Activated CD4-positive, alpha-beta memory T cell treated with anti-CD3 and anti-CD28 coated beads, Interleukin-2, amount 10 ng/mL, durations not matched to agents 7 days and 5 days (primary cell): ENCODE results near the gene TARM1. TPM values are rescaled to one million over a fixed set of nuclear protein-coding genes. Genes with fewer than 3 reads are reported as not detected.
"Not testable (repeated sequence)": the region's sequence is repeated elsewhere in the genome, so short reads cannot be mapped to it uniquely, and the experiment has no call there.

Experiments used
- CTCF ChIA-PET: fragments of 350-600 bp; sonication (Branson Sonifier 250); formaldehyde crosslinking; loops from one replicate; lab custom pipeline; 2021; ENCODE audit warnings: antibody characterized with exemption, inconsistent platforms; lab: Charles Lee
- POLR2A ChIA-PET: fragments of 350-600 bp; sonication (Branson Sonifier 250); formaldehyde crosslinking; loops from one replicate; lab custom pipeline; 2021; ENCODE audit warnings: antibody characterized with exemption; lab: Charles Lee
- DNase-seq: peaks from one replicate; pipeline ENCODE4 v3.0.0-alpha.2; 2020
- H3K27ac Mint-ChIP-seq: one replicate; pipeline ENCODE4 v1.8.0; 2021; ENCODE audit warnings: mild to moderate bottlenecking, mixed read lengths
- H3K27me3 Mint-ChIP-seq: one replicate; pipeline ENCODE4 v1.8.0; 2021; ENCODE audit warnings: mixed read lengths
- H3K36me3 Mint-ChIP-seq: one replicate; pipeline ENCODE4 v1.8.0; 2021; ENCODE audit warnings: low read depth, mixed read lengths
- H3K4me1 Mint-ChIP-seq: one replicate; pipeline ENCODE4 v1.8.0; 2021; ENCODE audit warnings: mixed read lengths
- H3K4me3 Mint-ChIP-seq: one replicate; pipeline ENCODE4 v1.8.0; 2021; ENCODE audit warnings: mild to moderate bottlenecking, mixed read lengths
- H3K9me3 Mint-ChIP-seq: one replicate; pipeline ENCODE4 v1.8.0; 2021; ENCODE audit warnings: mixed read lengths
- total RNA-seq, 2 experiments: library from RNA; stranded (reverse); gene quantifications; one replicate each; pipeline ENCODE4 v1.2.3, GENCODE V29; 2021

The TARM1 gene
- total RNA-seq, 2 experiments from 2014 or later: not detected

DNA sequence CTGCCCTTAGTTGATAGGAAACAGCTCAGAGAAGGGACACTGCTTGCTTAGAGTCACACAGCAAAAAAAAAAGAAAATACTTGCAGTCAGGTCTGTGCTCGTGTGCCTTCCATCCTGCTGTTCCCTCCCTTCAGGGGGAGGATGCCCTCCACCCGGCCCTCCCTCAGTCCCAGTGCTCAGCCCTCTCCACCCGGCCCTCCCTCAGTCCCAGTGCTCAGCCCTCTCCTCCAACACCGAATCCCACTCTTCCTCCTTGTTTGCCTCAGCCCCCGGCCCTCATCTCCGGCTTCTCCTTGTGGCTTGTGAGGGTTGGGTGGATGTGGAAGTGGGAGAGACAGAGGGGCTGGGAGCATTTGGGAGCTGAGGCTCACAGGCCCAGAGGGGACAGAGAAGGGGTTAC lies 28.5 kb upstream of the TARM1 start:
- POLR2A ChIA-PET: interaction anchor here (1.7 kb wide), 1 partner anchor 91 kb away, joined by 4 read pairs; the partner anchor contains the start of gene RPS9
- Mint-ChIP-seq H3K4me3 (no peak overlapping the region), H3K36me3 (peaks cover 65% of the 10 kb centered on the region), H3K4me1 (peaks cover 27% of the 10 kb centered on the region), H3K27ac (no peak overlapping the region), H3K9me3 (no peaks in the 10 kb centered on the region), H3K27me3 (no peaks in the 10 kb centered on the region)
- CTCF ChIA-PET: no interaction called here
- DNase-seq: no peak

DNA sequence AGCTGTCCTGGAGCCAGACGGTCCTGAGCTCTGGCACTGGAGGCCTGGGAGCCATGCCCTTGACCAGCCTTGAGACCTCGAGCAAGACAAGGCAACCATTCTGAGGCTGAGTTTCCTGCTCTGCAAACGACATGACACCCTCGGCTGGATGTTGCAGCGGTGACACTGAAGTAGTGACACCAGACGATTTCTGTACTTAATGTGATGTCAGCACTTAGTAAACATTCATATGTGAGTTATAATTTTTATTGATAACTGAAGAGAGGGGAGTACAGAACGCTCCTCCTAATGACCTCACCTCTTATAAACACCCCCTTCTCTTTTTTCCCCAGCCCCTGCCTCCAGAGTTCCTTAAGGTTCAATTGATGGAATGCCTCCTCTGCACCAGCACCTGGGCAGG lies 27.3 kb upstream of the TARM1 start:
- Mint-ChIP-seq H3K4me3 (no peak overlapping the region), H3K4me1 (peaks cover 25% of the 10 kb centered on the region), H3K27ac (no peak overlapping the region), H3K27me3 (no peaks in the 10 kb centered on the region), H3K9me3 (no peaks in the 10 kb centered on the region), H3K36me3 (peaks cover 56% of the 10 kb centered on the region)
- ChIA-PET POLR2A (interaction anchor here (1.7 kb wide), 1 partner anchor 93 kb away, joined by 4 read pairs; the partner anchor contains the start of gene RPS9), CTCF (no interaction called here)
- DNase-seq: no peak

GRCh38 chr19:54107876-54108490 lies 26.8 kb upstream of the TARM1 start:
- no peak for DNase-seq
- H3K27ac Mint-ChIP-seq: no peak overlapping the region
- H3K4me1 Mint-ChIP-seq: peaks cover 27% of the 10 kb centered on the region
- no peaks in the 10 kb centered on the region for H3K9me3 Mint-ChIP-seq
- no peak overlapping the region for H3K4me3 Mint-ChIP-seq
- H3K27me3 Mint-ChIP-seq: no peaks in the 10 kb centered on the region
- ChIA-PET CTCF (no interaction called here), POLR2A (interaction anchor here (1.7 kb wide), 1 partner anchor 93 kb away, joined by 4 read pairs; the partner anchor contains the start of gene RPS9)
- H3K36me3 Mint-ChIP-seq: peaks cover 51% of the 10 kb centered on the region

- Mint-ChIP-seq H3K27ac (no peak overlapping the region), H3K27me3 (no peaks in the 10 kb centered on the region), H3K36me3 (peaks cover 50% of the 10 kb centered on the region), H3K4me1 (peaks cover 34% of the 10 kb centered on the region), H3K9me3 (no peaks in the 10 kb centered on the region), H3K4me3 (no peak overlapping the region)
- POLR2A ChIA-PET: interaction anchor here (1.0 kb wide), 1 partner anchor 8 kb away, joined by 4 read pairs; the partner anchor contains the start of genes PRPF31 and TFPT
- CTCF ChIA-PET: no interaction called here
- no peak for DNase-seq
Observed at GRCh38 chr19:54106716-54107115, 25.6 kb upstream of the TARM1 start.

DNA sequence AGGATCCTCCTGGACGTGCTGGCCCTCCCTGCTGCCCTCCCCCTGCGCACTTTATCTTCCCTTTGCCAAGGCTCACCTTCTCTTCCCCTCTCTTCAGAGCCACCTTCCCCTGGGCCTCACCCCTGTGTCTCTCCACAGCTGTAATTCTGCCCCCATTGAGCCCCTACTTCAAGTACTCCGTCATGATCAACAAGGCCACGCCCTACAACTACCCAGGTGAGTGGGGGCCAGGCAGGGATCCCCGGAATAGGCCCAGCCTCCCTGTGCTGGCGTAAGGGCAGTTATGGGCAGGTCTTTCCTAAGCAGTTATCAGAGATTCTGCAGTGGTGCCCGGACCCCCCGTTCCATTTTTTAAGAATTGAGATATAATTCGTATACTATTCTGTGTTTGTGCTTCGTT lies 24.6 kb upstream of the TARM1 start:
- POLR2A ChIA-PET: interaction anchor here (1.0 kb wide), 1 partner anchor 9 kb away, joined by 4 read pairs; the partner anchor contains the start of genes PRPF31 and TFPT
- CTCF ChIA-PET: no interaction called here
- Mint-ChIP-seq H3K9me3 (no peaks in the 10 kb centered on the region), H3K36me3 (peaks cover 47% of the 10 kb centered on the region), H3K27ac (no peak overlapping the region), H3K4me3 (no peak overlapping the region), H3K4me1 (peaks cover 34% of the 10 kb centered on the region), H3K27me3 (no peaks in the 10 kb centered on the region)
- no peak for DNase-seq

DNA sequence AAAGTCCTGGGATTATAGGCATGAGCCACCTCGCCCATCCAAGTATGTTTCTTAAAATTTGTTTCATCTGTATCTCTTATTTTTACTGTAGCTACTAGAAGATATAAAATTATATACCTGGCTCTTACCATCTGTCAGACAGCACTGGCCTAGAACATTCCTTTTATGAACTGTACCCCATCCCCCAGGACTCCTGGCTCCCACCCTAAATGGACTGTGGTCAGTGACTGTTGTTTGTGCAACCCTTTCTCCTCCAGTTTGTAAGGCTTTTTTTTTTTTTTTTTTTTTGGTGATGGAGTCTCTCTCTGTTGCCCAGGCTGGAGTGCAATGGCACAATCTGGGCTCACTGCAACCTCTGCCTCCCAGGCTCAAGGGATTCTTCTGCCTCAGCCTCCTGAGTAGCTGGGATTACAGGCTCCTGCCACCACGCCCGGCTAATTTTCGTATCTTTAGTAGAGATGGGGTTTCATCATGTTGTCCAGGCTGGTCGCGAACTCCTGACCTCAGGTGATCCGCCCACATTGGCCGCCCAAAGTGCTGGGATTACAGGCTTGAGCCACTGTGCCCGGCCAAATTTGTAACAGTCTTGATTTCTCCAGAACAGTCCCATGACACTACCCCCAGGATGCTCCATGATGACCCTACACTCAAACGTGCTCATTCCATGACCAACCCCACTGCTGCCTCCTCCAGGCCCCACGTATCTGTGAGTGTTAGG lies 24.0 kb upstream of the TARM1 start:
- no peak overlapping the region for H3K4me3 Mint-ChIP-seq
- H3K36me3 Mint-ChIP-seq: peaks cover 43% of the 10 kb centered on the region
- POLR2A ChIA-PET: no interaction called here
- no peaks in the 10 kb centered on the region for H3K27me3 Mint-ChIP-seq
- no peak for DNase-seq
- no peaks in the 10 kb centered on the region for H3K9me3 Mint-ChIP-seq
- peaks cover 31% of the 10 kb centered on the region for H3K4me1 Mint-ChIP-seq
- no peak overlapping the region for H3K27ac Mint-ChIP-seq
- CTCF ChIA-PET: no interaction called here

GRCh38 chr19:54102421-54103169 lies 21.4 kb upstream of the TARM1 start, which contains the start of gene NDUFA3:
TSS of gene NDUFA3 (plus strand) at chr19:54102855. CDS start at chr19:54102879, 24 bp downstream.
- ChIA-PET CTCF (interaction anchor here (1.2 to 1.8 kb wide), 3 partner anchors 13 to 164 kb away, joined by 4 to 6 read pairs (median 4); partner anchors contain the start of genes CNOT3, PRPF31 and TFPT), POLR2A (interaction anchor here (1.2 to 3.3 kb wide), 3 partner anchors 12 to 98 kb away, joined by 3 to 25 read pairs (median 6); partner anchors contain the start of genes CNOT3, PRPF31, RPS9 and TFPT)
- Mint-ChIP-seq H3K9me3 (no peaks in the 10 kb centered on the region), H3K27ac (peak within 1 kb of the TSS; percentile 90), H3K4me3 (peak within 1 kb of the TSS; percentile 97), H3K36me3 (peaks cover 25% of the 10 kb centered on the region), H3K27me3 (no peaks in the 10 kb centered on the region), H3K4me1 (peaks cover 30% of the 10 kb centered on the region)
- peak; percentile 99 for DNase-seq

DNA sequence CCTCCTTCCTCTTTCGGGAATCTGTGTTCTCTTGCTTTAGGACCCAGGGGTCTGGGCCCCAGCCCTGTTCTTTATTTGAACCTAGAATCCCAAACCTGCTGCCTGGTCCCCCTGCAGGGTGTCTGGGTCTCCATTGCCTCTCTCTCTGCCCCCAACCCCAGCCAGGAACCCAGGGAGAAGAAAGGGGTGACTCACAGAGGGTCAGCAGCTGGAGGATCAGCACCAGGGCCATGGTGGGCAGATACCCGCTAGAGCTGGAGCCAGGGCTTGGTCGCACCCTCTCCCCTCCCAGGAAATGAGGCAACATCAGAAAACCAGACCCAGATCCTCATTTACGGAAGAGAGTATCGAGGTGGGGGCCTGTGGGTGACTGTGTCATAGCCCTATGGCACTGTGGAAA lies 19.4 kb upstream of the TARM1 start, which contains the start of gene OSCAR:
OSCAR (minus strand) TSS at position 243 of the 400 bp plus-strand sequence; CDS start at position 232, 11 bp downstream.
- CTCF ChIA-PET: no interaction called here
- POLR2A ChIA-PET: no interaction called here
- DNase-seq: no peak
- H3K9me3 Mint-ChIP-seq: no peaks in the 10 kb centered on the region
- no peak within 1 kb of the TSS for H3K27ac Mint-ChIP-seq
- peaks cover 7% of the 10 kb centered on the region for H3K27me3 Mint-ChIP-seq
- peaks cover 30% of the 10 kb centered on the region for H3K4me1 Mint-ChIP-seq
- H3K4me3 Mint-ChIP-seq: no peak within 1 kb of the TSS
- H3K36me3 Mint-ChIP-seq: peaks cover 6% of the 10 kb centered on the region

GRCh38 chr19:54099903-54100255 lies 18.7 kb upstream of the TARM1 start:
- H3K9me3 Mint-ChIP-seq, H3K27me3 Mint-ChIP-seq, DNase-seq, H3K4me3 Mint-ChIP-seq, POLR2A ChIA-PET, H3K36me3 Mint-ChIP-seq, CTCF ChIA-PET, H3K27ac Mint-ChIP-seq: not testable (repeated sequence)
- peaks cover 27% of the 10 kb centered on the region for H3K4me1 Mint-ChIP-seq

DNA sequence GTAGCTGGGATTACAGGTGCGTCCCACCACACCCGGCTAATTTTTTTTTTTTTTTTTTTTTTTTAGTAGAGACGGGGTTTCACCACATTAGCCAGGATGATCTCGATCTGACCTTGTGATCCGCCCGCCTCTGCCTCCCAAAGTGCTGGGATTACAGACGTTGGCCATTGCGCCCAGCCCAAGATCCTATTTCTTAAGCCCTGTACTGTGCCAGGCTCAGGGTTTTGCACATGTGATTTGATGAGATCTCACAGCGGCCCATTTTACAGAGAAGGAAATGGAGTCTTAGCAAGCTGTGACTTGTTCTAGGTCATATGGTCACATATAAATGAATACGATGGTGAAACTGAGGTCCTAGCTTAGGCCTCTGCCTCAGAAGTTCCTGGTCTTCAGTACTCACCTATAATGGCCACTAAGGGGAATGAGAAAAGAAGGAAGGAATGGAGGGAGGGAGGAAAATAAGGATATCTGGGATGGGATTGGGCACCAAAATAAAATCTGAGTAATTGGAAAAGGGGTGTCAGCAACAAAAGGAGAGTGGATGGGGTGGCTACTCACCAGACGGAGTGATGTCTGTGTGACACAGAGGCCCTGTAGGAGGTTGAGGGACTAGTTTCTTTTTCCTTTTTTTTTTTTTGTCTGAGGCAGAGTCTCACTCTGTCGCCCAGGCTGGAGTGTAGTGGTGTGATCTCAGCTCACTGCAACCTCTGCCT lies 18.2 kb upstream of the TARM1 start:
- DNase-seq: no peak
- CTCF ChIA-PET: interaction anchor here (0.7 kb wide), 1 partner anchor 152 kb away, joined by 3 read pairs; no protein-coding TSS in a partner anchor
- Mint-ChIP-seq H3K27ac (no peak overlapping the region), H3K36me3 (peaks cover 3% of the 10 kb centered on the region), H3K4me3 (no peak overlapping the region), H3K4me1 (peaks cover 28% of the 10 kb centered on the region), H3K9me3 (no peaks in the 10 kb centered on the region), H3K27me3 (peaks cover 8% of the 10 kb centered on the region)
- POLR2A ChIA-PET: interaction anchor here (1.1 kb wide), 1 partner anchor 16 kb away, joined by 5 read pairs; the partner anchor contains the start of genes PRPF31 and TFPT

- peaks cover 15% of the 10 kb centered on the region for H3K27me3 Mint-ChIP-seq
- no peak for DNase-seq
- ChIA-PET POLR2A (interaction anchor here (0.7 to 2.3 kb wide), 3 partner anchors 16 to 40 kb away, joined by 3 to 11 read pairs (median 6); partner anchors contain the start of genes CNOT3, PRPF31 and TFPT), CTCF (interaction anchor here (0.7 to 1.5 kb wide), 5 partner anchors 18 to 114 kb away, joined by 3 to 4 read pairs (median 3); partner anchors contain the start of genes LENG1, PRPF31 and TFPT)
- peaks cover 4% of the 10 kb centered on the region for H3K9me3 Mint-ChIP-seq
- H3K36me3 Mint-ChIP-seq: peaks cover 3% of the 10 kb centered on the region
- H3K4me3 Mint-ChIP-seq: peak overlapping the region; percentile 53
- peaks cover 16% of the 10 kb centered on the region for H3K4me1 Mint-ChIP-seq
- peak overlapping the region; percentile 11 for H3K27ac Mint-ChIP-seq
Observed at GRCh38 chr19:54096617-54097106, 15.5 kb upstream of the TARM1 start.
